K562 (cell line): ENCODE data around the gene TIGD7. TPM values are rescaled to one million over a fixed set of nuclear protein-coding genes. Genes with fewer than 3 reads are reported as not detected.
A peak's percentile ranks its signal among the peaks of the same experiment; 100 is the strongest.

ENCODE experiments used
- ATAC-seq: fragments of 200-7000 bp; cut with Tn5 transposase; 3 replicates; pipeline ENCODE4 v1.9.1; 2020; ENCODE audit warnings: moderate library complexity
- BruUV-seq: library from RNA; stranded (reverse); fragments of 400-500 nt; replicated peaks from 2 replicates; lab custom pipeline; 2021; lab: Mats Ljungman, UMichigan
- CTCF ChIA-PET: fragments of 300-600 bp; formaldehyde crosslinking; extraction: SDS; loops from one replicate; lab custom pipeline; 2021; ENCODE audit warnings: low intra/inter-chr PET ratio; lab: Yijun Ruan, JAX
- POLR2A ChIA-PET: fragments of 300-600, 350-650 bp; sonication (Branson Sonifier 250); formaldehyde crosslinking; extraction: SDS; loops from one replicate; lab custom pipeline; 2021; ENCODE audit warnings: antibody characterized with exemption, inconsistent platforms; lab: Yijun Ruan, JAX
- DNase-seq, 4 experiments: peaks; one replicate each; pipeline versions ENCODE4 v3.0.0 to v3.0.0-alpha.2; 2011 to 2018; ENCODE audit warnings: low spot score in 3 of 4, mixed read lengths in 3 of 4; ENCODE audit errors: extremely low read depth in 1 of 4
- FAIRE-seq: peaks from 2 replicates; lab custom pipeline; 2011; peaks lifted over from hg19 to GRCh38; lab: Jason Lieb, UNC
- H2AFZ ChIP-seq: 2 replicates; pipeline ENCODE4 v1.6.0; 2011; ENCODE audit warnings: low read depth, low read length, control low read depth, inconsistent platforms
- H3K27ac ChIP-seq: fragments of 200-600 bp; 3 replicates; pipeline ENCODE4 v1.8.0; 2011; ENCODE audit warnings: low read depth, mild to moderate bottlenecking, control low read depth, inconsistent platforms, low read length, moderate library complexity, mixed read lengths; ENCODE audit errors: extremely low read depth
- H3K27me3 ChIP-seq, 2 experiments: fragments of 300-600 bp in 1 of 2; 2 replicates in 1 of 2; 3 replicates in 1 of 2; pipeline versions ENCODE4 v1.6.0 to v1.8.0; 2011; ENCODE audit warnings: inconsistent platforms in 2 of 2, low read length in 2 of 2, mild to moderate bottlenecking in 1 of 2, mixed read lengths in 1 of 2, moderate library complexity in 1 of 2; ENCODE audit not compliant: control insufficient read depth in 2 of 2, insufficient read depth in 2 of 2
- H3K36me3 ChIP-seq: fragments of 300-600 bp; 3 replicates; pipeline ENCODE4 v1.8.0; 2011; ENCODE audit warnings: mild to moderate bottlenecking, low read length, inconsistent platforms; ENCODE audit not compliant: control insufficient read depth, insufficient read depth
- H3K4me1 ChIP-seq, 2 experiments: fragments of 200-600 bp in 1 of 2; replicated peaks in 1 of 2; 2 replicates in 1 of 2; 3 replicates in 1 of 2; pipeline versions ENCODE4 v1.5.1 to v1.8.0; 2011; ENCODE audit warnings: inconsistent platforms in 2 of 2, low read length in 2 of 2, mild to moderate bottlenecking in 1 of 2, mixed read lengths in 1 of 2, moderate library complexity in 1 of 2; ENCODE audit not compliant: control insufficient read depth in 2 of 2, insufficient read depth in 2 of 2
- H3K4me2 ChIP-seq: 2 replicates; pipeline ENCODE4 v1.6.1; 2011; ENCODE audit warnings: low read length, control low read depth, inconsistent platforms, mixed read lengths; ENCODE audit not compliant: insufficient read depth
- H3K4me3 ChIP-seq: fragments of 200-600 bp; sonication (generic), shearing (Covaris generic); 2 replicates; pipeline ENCODE4 v1.5.1; 2016; ENCODE audit warnings: control low read depth, inconsistent platforms
- H3K79me2 ChIP-seq: fragments of 200-600 bp; 3 replicates; pipeline ENCODE4 v1.8.0; 2011; ENCODE audit warnings: low read length, inconsistent platforms; ENCODE audit not compliant: control insufficient read depth, insufficient read depth
- H3K9ac ChIP-seq, 2 experiments: 2 replicates each; pipeline versions ENCODE4 v1.6.0 to v1.6.1; 2011; ENCODE audit warnings: low read depth in 2 of 2, low read length in 2 of 2, control low read depth in 1 of 2, inconsistent platforms in 1 of 2, mild to moderate bottlenecking in 1 of 2, mixed read lengths in 1 of 2; ENCODE audit not compliant: insufficient read depth in 1 of 2
- H3K9me1 ChIP-seq: one replicate; pipeline ENCODE4 v1.6.0; 2011; ENCODE audit warnings: inconsistent platforms, mild to moderate bottlenecking, low read length, moderate library complexity; ENCODE audit not compliant: control insufficient read depth, insufficient read depth
- H3K9me3 ChIP-seq: replicated peaks from 2 replicates; pipeline ENCODE4 v1.5.1; 2011; ENCODE audit warnings: low read depth, low read length, inconsistent platforms; ENCODE audit not compliant: control insufficient read depth, insufficient read depth
- H4K20me1 ChIP-seq: replicated peaks from 2 replicates; pipeline ENCODE4 v1.6.1; 2011; ENCODE audit warnings: low read length, inconsistent platforms, mixed read lengths; ENCODE audit not compliant: control insufficient read depth, insufficient read depth
- BRD9 ChIP-seq: fragments of 450-650 bp; IDR thresholded peaks from 2 replicates; pipeline ENCODE4 v1.6.1; 2018; ENCODE audit warnings: low read depth; ENCODE audit not compliant: partially characterized antibody
- ELF2 ChIP-seq: fragments of 250-450 bp; sonication (Bioruptor Pico); IDR thresholded peaks from 2 replicates; pipeline ENCODE4 v1.5.0; 2021; ENCODE audit warnings: mild to moderate bottlenecking
- GTF2A2 ChIP-seq: IDR thresholded peaks from 2 replicates; pipeline ENCODE4 v1.6.1; 2016; ENCODE audit warnings: mild to moderate bottlenecking, missing genetic modification characterization, missing compliant biosample characterization
- MAZ ChIP-seq, 2 experiments: fragments of 450-650 bp in 1 of 2; sonication (generic) in 1 of 2; formaldehyde crosslinking; IDR thresholded peaks in 1 of 2; conservative IDR thresholded peaks in 1 of 2; 2 replicates each; pipeline versions ENCODE4 v1.4.0 to v1.5.0; 2020; ENCODE audit warnings: mild to moderate bottlenecking in 1 of 2, missing genetic modification reagents in 1 of 2
- MCM7 ChIP-seq, 2 experiments: fragments of 450-650 bp; IDR thresholded peaks; 2 replicates each; pipeline ENCODE4 v1.6.1; 2016 to 2018
- MTF1 ChIP-seq: fragments of 250-450 bp; sonication (Bioruptor Pico); IDR thresholded peaks from 2 replicates; pipeline ENCODE4 v1.9.0; 2021; ENCODE audit warnings: moderate library complexity, mild to moderate bottlenecking, inconsistent platforms, borderline replicate concordance
- NR2C1 ChIP-seq, 2 experiments: fragments of 450-650 bp; IDR thresholded peaks; 2 replicates each; pipeline ENCODE4 v1.6.1; 2017; ENCODE audit warnings: mild to moderate bottlenecking in 2 of 2, antibody characterized with exemption in 1 of 2, inconsistent platforms in 1 of 2, missing compliant biosample characterization in 1 of 2, missing genetic modification characterization in 1 of 2
- PHB ChIP-seq: fragments of 250-450 bp; sonication (Bioruptor Pico); IDR thresholded peaks from 2 replicates; pipeline ENCODE4 v1.5.0; 2021
- POLR2A ChIP-seq: fragments of 450-650 bp; conservative IDR thresholded peaks from 2 replicates; pipeline ENCODE4 v1.6.1; 2016
- RBFOX2 ChIP-seq: fragments of 200-400 bp; formaldehyde crosslinking; IDR thresholded peaks from 2 replicates; pipeline ENCODE4 v1.6.1; 2017; ENCODE audit warnings: low read depth, mild to moderate bottlenecking, low read length, moderate library complexity
- SIN3A ChIP-seq, 2 experiments: fragments of 150-350 bp in 1 of 2; IDR thresholded peaks; 2 replicates each; pipeline ENCODE4 v1.6.1; 2011 to 2016; ENCODE audit warnings: borderline replicate concordance in 2 of 2, low read depth in 2 of 2, low read length in 2 of 2, mild to moderate bottlenecking in 2 of 2, moderate library complexity in 2 of 2; ENCODE audit not compliant: control insufficient read depth in 1 of 2
- ZBTB1 ChIP-seq: sonication (generic); formaldehyde crosslinking; IDR thresholded peaks from 2 replicates; pipeline ENCODE4 v1.8.1; 2023; ENCODE audit warnings: missing genetic modification reagents, low read depth, mild to moderate bottlenecking, borderline replicate concordance
- ZNF3 ChIP-seq: fragments of 250-450 bp; sonication (Bioruptor Pico); IDR thresholded peaks from 2 replicates; pipeline ENCODE4 v1.5.0; 2021; ENCODE audit warnings: mild to moderate bottlenecking, moderate library complexity
- ZNF316 ChIP-seq: fragments of 450-650 bp; IDR thresholded peaks from 2 replicates; pipeline ENCODE4 v1.6.1; 2016
- WGBS: fragments of 100-300 bp; shearing (Covaris generic); methylation state at CpG from one replicate; pipeline ENCODE4 v1.1.6; 2016; ENCODE audit warnings: low coverage, mixed read lengths; ENCODE audit not compliant: insufficient coverage; ENCODE audit errors: missing lambda C conversion rate; 5-methylcytosine and 5-hydroxymethylcytosine counted together
- in situ Hi-C: fragments of 300-500 bp; cut with MboI; formaldehyde crosslinking; loops from 4 replicates; pipeline ENCODE4 v1.15.0; 2018; ENCODE audit warnings: inconsistent platforms, mixed read lengths
- intact Hi-C: fragments of 100-400 bp; cut with micrococcal nuclease; formaldehyde crosslinking; loops from 2 replicates; pipeline ENCODE4 v1.14.2; 2022
- polyA plus RNA-seq, 8 experiments: library from polyadenylated mRNA; depleted of rRNA in 4 of 8; stranded (reverse) in 5 of 8; unstranded in 3 of 8; fragments of >200 nt; fragmentation: Nextera tagmentation in 2 of 8; fragmentation: Illumina TruSeq in 1 of 8; extraction: Ambion mirVana in 2 of 8; extraction: Trizol in 1 of 8; gene quantifications; 2 replicates each; pipeline versions ENCODE4 v1.2.1 to v1.2.3, GENCODE V29; 2011 to 2014; ENCODE audit warnings: inconsistent platforms in 1 of 8, missing spikeins in 1 of 8
- total RNA-seq, 7 experiments: library from RNA; depleted of rRNA in 6 of 7; stranded (reverse); fragments of >200 nt in 6 of 7; fragmentation: Illumina TruSeq in 2 of 7; extraction: Trizol in 2 of 7; gene quantifications; 2 replicates each; pipeline versions ENCODE4 v1.2.1 to v1.2.3, GENCODE V29; 2011 to 2021; ENCODE audit warnings: low replicate concordance in 1 of 7
- TF ChIP-seq, protein P1 (sequence below): fragments of 250-450 bp; sonication (Bioruptor Pico); IDR thresholded peaks from 2 replicates; pipeline ENCODE4 v1.5.0; 2021
- TF ChIP-seq, protein P2 (sequence below): fragments of 250-450 bp; sonication (Bioruptor Pico); IDR thresholded peaks from 2 replicates; pipeline ENCODE4 v1.4.0; 2020; ENCODE audit warnings: borderline replicate concordance
- TF ChIP-seq, protein P3 (sequence below): sonication (generic); formaldehyde crosslinking; IDR thresholded peaks from 2 replicates; pipeline ENCODE4 v1.8.0; 2022; ENCODE audit warnings: missing genetic modification reagents, mild to moderate bottlenecking, moderate library complexity, borderline replicate concordance

TIGD7 gene
- total and polyA plus RNA-seq, 9 of the 15 experiments (the other 6 are each of a cell fraction or from before 2014, with no cell fraction given): 0.84 to 10.7 (median 6.7) TPM

DNA sequence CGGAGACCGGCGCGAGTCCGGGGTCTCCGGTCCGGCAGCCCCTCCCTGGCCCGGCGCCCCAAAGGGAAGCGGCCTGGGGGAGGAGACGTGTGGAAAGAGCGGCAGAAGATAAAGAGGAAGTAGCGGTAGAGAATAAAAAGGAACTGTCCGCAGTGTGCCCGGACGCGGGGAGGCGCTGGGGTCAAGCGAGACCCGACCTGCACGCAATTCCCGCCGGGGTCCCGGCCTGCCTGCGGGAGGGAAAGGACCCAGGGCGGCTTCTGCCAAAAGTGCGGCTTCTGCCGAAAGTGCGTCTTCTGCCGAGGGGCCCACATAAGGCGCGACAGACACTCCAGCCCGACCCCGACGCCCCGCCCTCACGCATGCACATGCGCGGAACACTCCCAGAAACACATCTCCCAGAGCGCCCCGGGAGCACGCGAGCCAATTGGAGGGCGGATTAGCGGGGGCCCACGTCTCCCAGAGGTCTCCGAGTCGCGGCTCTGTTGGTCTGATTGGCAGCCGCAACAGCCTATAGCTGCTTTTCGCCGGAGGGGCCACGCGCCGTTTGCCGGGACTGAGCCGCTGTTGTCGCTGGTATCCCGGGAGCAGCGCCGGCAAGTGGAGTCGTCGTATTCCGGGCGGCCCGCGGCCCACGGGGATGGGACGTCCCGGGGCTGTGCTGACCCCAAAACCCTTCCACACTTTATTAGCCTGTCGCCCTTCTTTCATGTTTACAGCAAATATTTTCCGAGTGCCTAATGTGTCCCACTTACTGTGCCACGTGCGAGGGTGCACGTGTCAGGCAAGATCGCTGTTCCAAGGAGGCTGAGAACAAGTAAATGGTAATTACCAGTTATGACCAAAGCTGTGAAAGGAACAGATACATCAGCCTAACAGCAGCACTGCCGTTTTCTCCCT, 40.8 kb downstream of the TIGD7 start:
- peak overlapping the region; percentile 75 for H3K27ac ChIP-seq
- ChIA-PET CTCF (interaction anchor here (0.6 kb wide), 1 partner anchor 237 kb away, joined by 4 read pairs; no protein-coding TSS in a partner anchor), POLR2A (interaction anchor here (0.6 to 2.7 kb wide), 10 partner anchors 8 to 1007 kb away, joined by 3 to 12 read pairs (median 4); partner anchors contain the start of gene MEFV)
- BruUV-seq: TSS peak; percentile 68
- whole genome bisulfite sequencing: 4% methylated on average over 57 of the region's 77 CpGs
- peak overlapping the region; percentile 83 for H3K4me2 ChIP-seq
- peak overlapping the region; percentile 62 to 95 for H3K9ac ChIP-seq
- in situ Hi-C loops: no loop called here
- FAIRE-seq: peak; percentile 85
- ATAC-seq: peak; percentile 97
- peak overlapping the region; percentile 65 for H3K4me3 ChIP-seq
- H3K9me3 ChIP-seq: peaks cover 11% of the 10 kb centered on the region
- peaks cover under 1 to 2% of the 10 kb centered on the region in 2 experiments; a peak in 2 of 5 replicates for H3K27me3 ChIP-seq
- H3K9me1 ChIP-seq: no peaks in the 10 kb centered on the region
- H3K79me2 ChIP-seq: no peaks in the 10 kb centered on the region
- H3K4me1 ChIP-seq: peaks cover 4 to 21% of the 10 kb centered on the region in 2 experiments; a peak in 4 of 5 replicates
- H3K36me3 ChIP-seq: no peaks in the 10 kb centered on the region
- H4K20me1 ChIP-seq: no peaks in the 10 kb centered on the region
- intact Hi-C loops: loop anchor here (2.0 to 10.0 kb wide), 3 partner anchors 18 to 238 kb away; partner anchors contain the start of genes CLUAP1 and ZNF263
- peak overlapping the region; percentile 82 for H2AFZ ChIP-seq
- DNase-seq: peak; percentile 97 to 98 (median 97)
- TF ChIP-seq MTF1 (no peak), NR2C1 (IDR thresholded peaks at IDR 0.05) (peak; percentile 60; the same call in 1 of the 2 replicates), NR2C1 (tag; IDR thresholded peaks at IDR 0.05) (0 out of 2 replicates have a peak, but pooled peaks have one; percentile 44), PHB (CRISPR knock-in tag) (no peak), ZNF3 (CRISPR knock-in tag) (no peak), MAZ (CRISPR knock-in tag; conservative IDR thresholded peaks at IDR 0.05 in 1 of 2, IDR thresholded peaks at IDR 0.05 in 1 of 2) (peak; percentile 75 to 77), SIN3A (IDR thresholded peaks at IDR 0.05; ENCODE audit: borderline replicate concordance in 2 of 2, control insufficient read depth in 1 of 2, low read depth in 2 of 2, low read length in 2 of 2) (peak in 1 of 2 experiments; percentile 71; a peak in 1 of 4 replicates), ZNF316 (no peak; the same call in 1 of the 2 replicates), RBFOX2 (peak; percentile 90), ZBTB1 (peak; percentile 78), BRD9 (no peak), GTF2A2 (tag) (no peak), POLR2A (peak; percentile 84), ELF2 (CRISPR knock-in tag) (peak; percentile 51; the same call in 1 of the 2 replicates), MCM7 (IDR thresholded peaks at IDR 0.05) (0 out of 4 replicates have a peak, but pooled peaks of 1 of the 2 experiments have one; percentile 28)
- TF ChIP-seq, protein P1, sequence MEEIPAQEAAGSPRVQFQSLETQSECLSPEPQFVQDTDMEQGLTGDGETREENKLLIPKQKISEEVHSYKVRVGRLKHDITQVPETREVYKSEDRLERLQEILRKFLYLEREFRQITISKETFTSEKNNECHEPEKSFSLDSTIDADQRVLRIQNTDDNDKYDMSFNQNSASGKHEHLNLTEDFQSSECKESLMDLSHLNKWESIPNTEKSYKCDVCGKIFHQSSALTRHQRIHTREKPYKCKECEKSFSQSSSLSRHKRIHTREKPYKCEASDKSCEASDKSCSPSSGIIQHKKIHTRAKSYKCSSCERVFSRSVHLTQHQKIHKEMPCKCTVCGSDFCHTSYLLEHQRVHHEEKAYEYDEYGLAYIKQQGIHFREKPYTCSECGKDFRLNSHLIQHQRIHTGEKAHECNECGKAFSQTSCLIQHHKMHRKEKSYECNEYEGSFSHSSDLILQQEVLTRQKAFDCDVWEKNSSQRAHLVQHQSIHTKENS (CRISPR knock-in tag): no peak
- TF ChIP-seq, protein P2, sequence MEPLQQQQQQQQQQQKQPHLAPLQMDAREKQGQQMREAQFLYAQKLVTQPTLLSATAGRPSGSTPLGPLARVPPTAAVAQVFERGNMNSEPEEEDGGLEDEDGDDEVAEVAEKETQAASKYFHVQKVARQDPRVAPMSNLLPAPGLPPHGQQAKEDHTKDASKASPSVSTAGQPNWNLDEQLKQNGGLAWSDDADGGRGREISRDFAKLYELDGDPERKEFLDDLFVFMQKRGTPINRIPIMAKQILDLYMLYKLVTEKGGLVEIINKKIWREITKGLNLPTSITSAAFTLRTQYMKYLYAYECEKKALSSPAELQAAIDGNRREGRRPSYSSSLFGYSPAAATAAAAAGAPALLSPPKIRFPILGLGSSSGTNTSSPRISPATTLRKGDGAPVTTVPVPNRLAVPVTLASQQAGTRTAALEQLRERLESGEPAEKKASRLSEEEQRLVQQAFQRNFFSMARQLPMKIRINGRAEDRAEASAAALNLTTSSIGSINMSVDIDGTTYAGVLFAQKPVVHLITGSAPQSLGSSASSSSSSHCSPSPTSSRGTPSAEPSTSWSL: no peak
- TF ChIP-seq, protein P3, sequence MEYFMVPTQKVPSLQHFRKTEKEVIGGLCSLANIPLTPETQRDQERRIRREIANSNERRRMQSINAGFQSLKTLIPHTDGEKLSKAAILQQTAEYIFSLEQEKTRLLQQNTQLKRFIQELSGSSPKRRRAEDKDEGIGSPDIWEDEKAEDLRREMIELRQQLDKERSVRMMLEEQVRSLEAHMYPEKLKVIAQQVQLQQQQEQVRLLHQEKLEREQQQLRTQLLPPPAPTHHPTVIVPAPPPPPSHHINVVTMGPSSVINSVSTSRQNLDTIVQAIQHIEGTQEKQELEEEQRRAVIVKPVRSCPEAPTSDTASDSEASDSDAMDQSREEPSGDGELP (CRISPR knock-in tag): peak; percentile 69; the same call in 1 of the 2 replicates
